CD14-positive monocyte (primary cell): ENCODE results near the gene CHMP1A. TPM values are rescaled to one million over a fixed set of nuclear protein-coding genes. Genes with fewer than 3 reads are reported as not detected.

ENCODE experiments used
- DNase-seq, 3 donors: peaks; one replicate each; pipeline ENCODE4 v3.0.0-alpha.2; 2011 to 2022
- H2AFZ ChIP-seq: 2 replicates; pipeline ENCODE4 v1.6.0; 2012; ENCODE audit warnings: mild to moderate bottlenecking, low read depth, low read length, inconsistent platforms; ENCODE audit not compliant: insufficient read depth, poor library complexity, severe bottlenecking
- H3K27ac ChIP-seq, 2 donors: 1 replicate in 1 of 2; 2 replicates in 1 of 2; pipeline ENCODE4 v1.5.1; 2012 to 2013; ENCODE audit warnings: low read length in 2 of 2, control low read depth in 1 of 2, inconsistent platforms in 1 of 2, low read depth in 1 of 2, mild to moderate bottlenecking in 1 of 2
- H3K27me3 ChIP-seq, 2 donors: one replicate each; pipeline versions ENCODE4 v1.6.0 to v1.6.1; 2011 to 2013; ENCODE audit warnings: low read length in 2 of 2; ENCODE audit not compliant: control insufficient read depth in 2 of 2, insufficient read depth in 2 of 2
- H3K36me3 ChIP-seq, 2 donors: replicated peaks in 1 of 2; 1 replicate in 1 of 2; 2 replicates in 1 of 2; pipeline versions ENCODE4 v1.5.1 to v1.6.1; 2012 to 2013; ENCODE audit warnings: low read length in 2 of 2, control low read depth in 1 of 2, inconsistent platforms in 1 of 2, mild to moderate bottlenecking in 1 of 2; ENCODE audit not compliant: insufficient read depth in 2 of 2, control insufficient read depth in 1 of 2
- H3K4me1 ChIP-seq, 2 donors: 1 replicate in 1 of 2; 2 replicates in 1 of 2; pipeline versions ENCODE4 v1.5.1 to v1.6.1; 2012 to 2013; ENCODE audit warnings: low read length in 2 of 2, control low read depth in 1 of 2, inconsistent platforms in 1 of 2, mild to moderate bottlenecking in 1 of 2, moderate library complexity in 1 of 2; ENCODE audit not compliant: insufficient read depth in 2 of 2, control insufficient read depth in 1 of 2
- H3K4me2 ChIP-seq: replicated peaks from 2 replicates; pipeline ENCODE3; 2012; ENCODE audit warnings: low read length, moderate library complexity, mild to moderate bottlenecking; ENCODE audit not compliant: poor library complexity, severe bottlenecking; ENCODE audit errors: extremely low read depth
- H3K4me3 ChIP-seq, 3 experiments: fragments of 200-600 bp in 1 of 3; sonication (generic) in 1 of 3; replicated peaks in 1 of 3; 1 replicate in 2 of 3; 2 replicates in 1 of 3; pipeline ENCODE4 v1.5.1; 2011 to 2013; ENCODE audit warnings: low read length in 3 of 3, mild to moderate bottlenecking in 3 of 3, control low read depth in 2 of 3, low read depth in 2 of 3, inconsistent platforms in 1 of 3, moderate library complexity in 1 of 3
- H3K79me2 ChIP-seq: 2 replicates; pipeline ENCODE4 v1.6.0; 2012; ENCODE audit warnings: mild to moderate bottlenecking, control low read depth, inconsistent platforms, low read length, moderate library complexity; ENCODE audit not compliant: insufficient read depth
- H3K9ac ChIP-seq: 2 replicates; pipeline ENCODE4 v1.6.0; 2017; ENCODE audit warnings: low read length, mild to moderate bottlenecking; ENCODE audit not compliant: insufficient read depth, poor library complexity, severe bottlenecking
- H3K9me3 ChIP-seq, 2 donors: replicated peaks in 1 of 2; 1 replicate in 1 of 2; 2 replicates in 1 of 2; pipeline versions ENCODE4 v1.5.1 to v1.6.1; 2012 to 2013; ENCODE audit warnings: low read length in 2 of 2, control low read depth in 1 of 2; ENCODE audit not compliant: control insufficient read depth in 1 of 2, insufficient read depth in 1 of 2
- H4K20me1 ChIP-seq: 2 replicates; pipeline ENCODE4 v1.6.0; 2012; ENCODE audit warnings: mild to moderate bottlenecking, low read length, control low read depth, moderate library complexity; ENCODE audit not compliant: insufficient read depth
- H3K27ac Mint-ChIP-seq, 7 donors: one replicate each; pipeline ENCODE4 v1.8.0; 2020; ENCODE audit warnings: mild to moderate bottlenecking in 7 of 7, mixed read lengths in 7 of 7, moderate library complexity in 6 of 7, inconsistent platforms in 2 of 7
- H3K27me3 Mint-ChIP-seq, 3 donors: one replicate each; pipeline ENCODE4 v1.8.0; 2021 to 2022; ENCODE audit warnings: low read depth in 3 of 3, mild to moderate bottlenecking in 3 of 3, mixed read lengths in 3 of 3, moderate library complexity in 3 of 3, inconsistent platforms in 1 of 3
- H3K36me3 Mint-ChIP-seq, 2 donors: one replicate each; pipeline ENCODE4 v1.8.0; 2020; ENCODE audit warnings: mixed read lengths in 2 of 2, inconsistent platforms in 1 of 2, mild to moderate bottlenecking in 1 of 2
- H3K4me1 Mint-ChIP-seq: one replicate; pipeline ENCODE4 v1.8.0; 2020; ENCODE audit warnings: mild to moderate bottlenecking, mixed read lengths
- H3K4me3 Mint-ChIP-seq, 2 donors: one replicate each; pipeline ENCODE4 v1.8.0; 2020; ENCODE audit warnings: mild to moderate bottlenecking in 2 of 2, mixed read lengths in 2 of 2, moderate library complexity in 1 of 2
- H3K9me3 Mint-ChIP-seq, 7 donors: one replicate each; pipeline ENCODE4 v1.8.0; 2020 to 2022; ENCODE audit warnings: mixed read lengths in 7 of 7, mild to moderate bottlenecking in 6 of 7, moderate library complexity in 6 of 7, inconsistent platforms in 2 of 7
- WGBS: methylation state at CpG from one replicate; pipeline ENCODE4 v1.1.5; 2013; ENCODE audit warnings: missing lambda C conversion rate; ENCODE audit not compliant: insufficient coverage; 5-methylcytosine and 5-hydroxymethylcytosine counted together
- intact Hi-C, 2 donors: fragments of 100-400 bp; cut with micrococcal nuclease; formaldehyde crosslinking; loops; one replicate each; pipeline versions ENCODE4 v1.15.0 to v1.15.1; 2023
- polyA plus RNA-seq, 3 donors: library from polyadenylated mRNA; depleted of rRNA in 1 of 3; unstranded in 2 of 3; stranded (reverse) in 1 of 3; fragments of 300-500 nt in 2 of 3; fragments of >200 nt in 1 of 3; fragmentation: Illumina TruSeq in 2 of 3; gene quantifications; 1 replicate in 2 of 3; 2 replicates in 1 of 3; pipeline ENCODE4 v1.2.3, GENCODE V29; 2012 to 2021
- TF ChIP-seq, protein P1 (sequence below): fragments of 200-600 bp; IDR thresholded peaks from one replicate; pipeline ENCODE4 v1.8.0; 2022; ENCODE audit warnings: antibody characterized with exemption, mild to moderate bottlenecking

CHMP1A gene
- polyA plus RNA-seq, 3 donors, result 57.3 to 85.7 (median 76.6) TPM

DNA sequence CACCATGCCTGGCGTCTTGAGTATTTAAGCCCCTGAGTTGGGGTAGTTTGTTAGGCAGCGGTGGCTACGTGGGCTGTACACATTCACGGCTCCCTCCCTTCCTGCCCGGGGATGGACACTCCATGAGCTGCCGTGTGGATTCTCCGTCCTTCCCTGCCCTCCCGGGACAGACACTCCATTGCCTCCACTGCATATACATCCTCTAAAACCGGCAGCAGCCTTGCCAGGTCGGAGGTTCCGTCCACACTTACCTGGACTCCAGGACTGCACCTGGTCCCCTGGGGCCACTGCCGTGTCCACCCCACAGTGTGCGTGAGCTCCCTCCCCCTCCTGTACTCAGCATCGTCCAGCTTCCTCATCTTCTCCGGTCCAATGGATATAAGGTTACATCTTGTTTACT, 47.5 kb upstream of the CHMP1A start:
- Histone ChIP-seq H3K27me3 (no peaks in the 10 kb centered on the region), H3K9me3 (no peaks in the 10 kb centered on the region), H3K4me1 (peaks cover 20 to 31% of the 10 kb centered on the region in 2 donors), H3K79me2 (peaks cover 4% of the 10 kb centered on the region), H4K20me1 (peaks cover 5% of the 10 kb centered on the region), H3K36me3 (peaks cover 9 to 18% of the 10 kb centered on the region in 2 donors), H3K4me3 (no peak overlapping the region), H3K4me2 (no peak overlapping the region), H3K27ac (no peak overlapping the region), H3K9ac (no peak overlapping the region), H2AFZ (no peak overlapping the region)
- Mint-ChIP-seq H3K36me3 (peaks cover 4 to 19% of the 10 kb centered on the region in 2 donors), H3K27me3 (peaks cover 13 to 14% (median 13%) of the 10 kb centered on the region in 3 donors), H3K4me1 (peaks cover 15% of the 10 kb centered on the region), H3K27ac (peak overlapping the region in 1 of 7 donors; percentile 46), H3K9me3 (no peaks in the 10 kb centered on the region), H3K4me3 (peak overlapping the region in 1 of 2 donors; percentile 26)
- DNase-seq, result peak in 1 of 3 donors; percentile 2
- 93% methylated on average over 8 of the region's 15 CpGs for WGBS
- TF ChIP-seq, protein P1, sequence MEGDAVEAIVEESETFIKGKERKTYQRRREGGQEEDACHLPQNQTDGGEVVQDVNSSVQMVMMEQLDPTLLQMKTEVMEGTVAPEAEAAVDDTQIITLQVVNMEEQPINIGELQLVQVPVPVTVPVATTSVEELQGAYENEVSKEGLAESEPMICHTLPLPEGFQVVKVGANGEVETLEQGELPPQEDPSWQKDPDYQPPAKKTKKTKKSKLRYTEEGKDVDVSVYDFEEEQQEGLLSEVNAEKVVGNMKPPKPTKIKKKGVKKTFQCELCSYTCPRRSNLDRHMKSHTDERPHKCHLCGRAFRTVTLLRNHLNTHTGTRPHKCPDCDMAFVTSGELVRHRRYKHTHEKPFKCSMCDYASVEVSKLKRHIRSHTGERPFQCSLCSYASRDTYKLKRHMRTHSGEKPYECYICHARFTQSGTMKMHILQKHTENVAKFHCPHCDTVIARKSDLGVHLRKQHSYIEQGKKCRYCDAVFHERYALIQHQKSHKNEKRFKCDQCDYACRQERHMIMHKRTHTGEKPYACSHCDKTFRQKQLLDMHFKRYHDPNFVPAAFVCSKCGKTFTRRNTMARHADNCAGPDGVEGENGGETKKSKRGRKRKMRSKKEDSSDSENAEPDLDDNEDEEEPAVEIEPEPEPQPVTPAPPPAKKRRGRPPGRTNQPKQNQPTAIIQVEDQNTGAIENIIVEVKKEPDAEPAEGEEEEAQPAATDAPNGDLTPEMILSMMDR, result no peak
- intact Hi-C loops, result no loop called here

DNA sequence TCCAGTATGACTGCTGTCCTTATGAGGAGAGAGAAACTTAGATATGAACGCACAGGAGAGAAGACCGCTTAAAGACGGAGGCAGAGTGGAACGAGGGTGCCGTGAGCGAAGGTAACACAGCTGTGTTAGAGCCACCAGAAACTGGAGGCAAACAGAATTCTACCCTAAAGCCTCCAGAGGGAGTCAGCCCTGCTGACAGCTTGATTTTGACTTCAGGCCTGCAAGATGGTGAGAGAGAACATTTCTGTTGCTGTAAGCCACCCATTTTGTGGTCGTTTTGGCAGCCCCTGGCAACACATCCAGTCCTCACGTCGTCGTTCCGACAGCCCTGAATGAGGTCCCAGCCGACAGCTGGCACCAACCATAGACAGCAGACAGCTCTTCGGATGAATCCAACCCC, 46.8 kb upstream of the CHMP1A start:
- peaks cover 12% of the 10 kb centered on the region for H4K20me1 ChIP-seq
- peaks cover 25 to 38% of the 10 kb centered on the region in 2 donors for H3K4me1 ChIP-seq
- no peak overlapping the region for H3K27ac Mint-ChIP-seq
- no peak overlapping the region for H3K27ac ChIP-seq
- H3K9me3 ChIP-seq, result no peaks in the 10 kb centered on the region
- H3K4me3 ChIP-seq, result no peak overlapping the region
- H3K4me1 Mint-ChIP-seq, result peaks cover 19% of the 10 kb centered on the region
- no peak for DNase-seq
- H3K4me3 Mint-ChIP-seq, result no peak overlapping the region
- H3K36me3 ChIP-seq, result peaks cover 6 to 14% of the 10 kb centered on the region in 2 donors
- WGBS, result 95% methylated on average over 13 of the region's 13 CpGs
- peaks cover 4% of the 10 kb centered on the region for H3K79me2 ChIP-seq
- peaks cover under 1 to 16% of the 10 kb centered on the region in 2 donors for H3K36me3 Mint-ChIP-seq
- H2AFZ ChIP-seq, result no peak overlapping the region
- H3K4me2 ChIP-seq, result no peak overlapping the region
- H3K9ac ChIP-seq, result no peak overlapping the region
- intact Hi-C loops, result loop anchor here in 1 of 2 donors (5.0 kb wide), 1 partner anchor 168 kb away; the partner anchor contains the start of gene TCF25
- TF ChIP-seq, protein P1, result no peak
- H3K27me3 ChIP-seq, result no peaks in the 10 kb centered on the region
- H3K27me3 Mint-ChIP-seq, result peaks cover 11 to 14% (median 13%) of the 10 kb centered on the region in 3 donors
- H3K9me3 Mint-ChIP-seq, result no peaks in the 10 kb centered on the region
